ENCODE data around the gene ZBED4.

ZBED4 gene

GRCh38 chr22:49880281-49880680, 26.6 kb downstream of the ZBED4 start:
- peak; percentile 73 for DNase-seq (ENCODE audit: low spot score)
- in situ Hi-C loops (cut with MboI; ENCODE audit: low sequenced_read_pairs, unreplicated experiment) = no loop called here
- no peak for TF ChIP-seq CTCF (IDR thresholded peaks at IDR 0.05; ENCODE audit: borderline replicate concordance, control extremely low read depth, extremely low read depth, insufficient read depth, missing control alignments)

GRCh38 chr22:49881856-49882255, 28.2 kb downstream of the ZBED4 start:
- in situ Hi-C loops (cut with MboI; ENCODE audit: low sequenced_read_pairs, unreplicated experiment) = no loop called here

GRCh38 chr22:49882519-49883293, 29.1 kb downstream of the ZBED4 start:
- in situ Hi-C loops (cut with MboI; ENCODE audit: low sequenced_read_pairs, unreplicated experiment) = no loop called here
- TF ChIP-seq CTCF (IDR thresholded peaks at IDR 0.05; ENCODE audit: borderline replicate concordance, control extremely low read depth, extremely low read depth, insufficient read depth, missing control alignments) = no peak
- DNase-seq (ENCODE audit: low spot score) = no peak

More at GRCh38 chr22:49881856-49882255, 28.2 kb downstream of the ZBED4 start:
- TF ChIP-seq CTCF (IDR thresholded peaks at IDR 0.05; ENCODE audit: borderline replicate concordance, control extremely low read depth, extremely low read depth, insufficient read depth, missing control alignments) = no peak
- no peak for DNase-seq (ENCODE audit: low spot score)

GRCh38 chr22:49883294-49883640, 29.6 kb downstream of the ZBED4 start:
- DNase-seq (ENCODE audit: low spot score) = no peak
- TF ChIP-seq CTCF (IDR thresholded peaks at IDR 0.05; ENCODE audit: borderline replicate concordance, control extremely low read depth, extremely low read depth, insufficient read depth, missing control alignments) = no peak
- in situ Hi-C loops (cut with MboI; ENCODE audit: low sequenced_read_pairs, unreplicated experiment) = no loop called here

- no peak for TF ChIP-seq CTCF (IDR thresholded peaks at IDR 0.05; ENCODE audit: borderline replicate concordance, control extremely low read depth, extremely low read depth, insufficient read depth, missing control alignments)
- in situ Hi-C loops (cut with MboI; ENCODE audit: low sequenced_read_pairs, unreplicated experiment) = no loop called here
- DNase-seq (ENCODE audit: low spot score) = no peak
Measured at GRCh38 chr22:49884075-49884474, 30.4 kb downstream of the ZBED4 start.

GRCh38 chr22:49884503-49885260, 31.0 kb downstream of the ZBED4 start:
- DNase-seq (ENCODE audit: low spot score) = no peak
- no peak for TF ChIP-seq CTCF (IDR thresholded peaks at IDR 0.05; ENCODE audit: borderline replicate concordance, control extremely low read depth, extremely low read depth, insufficient read depth, missing control alignments)
- in situ Hi-C loops (cut with MboI; ENCODE audit: low sequenced_read_pairs, unreplicated experiment) = no loop called here
